ENCODE data around the gene PHF5A.

PHF5A gene

DNA sequence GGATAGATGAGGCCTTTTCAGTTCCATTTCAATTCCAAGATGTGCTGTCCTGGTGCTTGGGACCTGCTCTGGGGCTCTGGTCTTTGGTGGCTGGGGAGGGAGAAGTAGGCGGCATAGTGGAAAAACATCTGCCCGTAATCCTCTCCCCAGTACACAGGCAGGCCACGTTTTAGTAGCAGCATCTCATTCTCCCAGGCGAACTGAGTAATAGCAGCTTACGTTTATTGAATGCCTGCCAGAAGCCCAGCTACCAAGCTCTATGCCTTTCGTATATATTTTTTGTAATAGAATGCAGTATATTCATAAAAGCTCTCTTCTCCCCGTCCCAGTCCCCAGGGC, 11.9 kb upstream of the PHF5A start:
- Histone ChIP-seq H3K27me3 (ENCODE audit: low read length) (no peaks in the 10 kb centered on the region), H3K9me3 (ENCODE audit: insufficient read depth, low read length) (no peaks in the 10 kb centered on the region), H2AFZ (ENCODE audit: low read depth, low read length, severe bottlenecking) (no peak overlapping the region), H3K4me3 (ENCODE audit: insufficient read depth, low read length, poor library complexity, severe bottlenecking) (no peak overlapping the region), H3K36me3 (ENCODE audit: low read length) (no peaks in the 10 kb centered on the region), H3K9ac (ENCODE audit: low read length) (no peak overlapping the region), H3K79me2 (ENCODE audit: insufficient read depth, low read length) (peaks cover 85% of the 10 kb centered on the region), H3F3A (ENCODE audit: insufficient read depth) (peaks cover 2% of the 10 kb centered on the region; the same call in 1 of the 2 replicates), H3K27ac (ENCODE audit: low read depth, low read length) (no peak overlapping the region), H4K20me1 (ENCODE audit: low read depth, low read length) (no peaks in the 10 kb centered on the region), H3K9me2 (replicated peaks; ENCODE audit: insufficient read depth, low read length) (no peaks in the 10 kb centered on the region), H3K4me2 (ENCODE audit: low read depth, low read length, poor library complexity, severe bottlenecking) (no peak overlapping the region)
- no peak for TF ChIP-seq EZH2phosphoT487 (conservative IDR thresholded peaks at IDR 0.05; ENCODE audit: low read length)

GRCh38 chr22:41479671-41480396, 11.3 kb upstream of the PHF5A start:
- H3K4me3 ChIP-seq (ENCODE audit: insufficient read depth, low read length, poor library complexity, severe bottlenecking): no peak overlapping the region
- TF ChIP-seq, protein P1, sequence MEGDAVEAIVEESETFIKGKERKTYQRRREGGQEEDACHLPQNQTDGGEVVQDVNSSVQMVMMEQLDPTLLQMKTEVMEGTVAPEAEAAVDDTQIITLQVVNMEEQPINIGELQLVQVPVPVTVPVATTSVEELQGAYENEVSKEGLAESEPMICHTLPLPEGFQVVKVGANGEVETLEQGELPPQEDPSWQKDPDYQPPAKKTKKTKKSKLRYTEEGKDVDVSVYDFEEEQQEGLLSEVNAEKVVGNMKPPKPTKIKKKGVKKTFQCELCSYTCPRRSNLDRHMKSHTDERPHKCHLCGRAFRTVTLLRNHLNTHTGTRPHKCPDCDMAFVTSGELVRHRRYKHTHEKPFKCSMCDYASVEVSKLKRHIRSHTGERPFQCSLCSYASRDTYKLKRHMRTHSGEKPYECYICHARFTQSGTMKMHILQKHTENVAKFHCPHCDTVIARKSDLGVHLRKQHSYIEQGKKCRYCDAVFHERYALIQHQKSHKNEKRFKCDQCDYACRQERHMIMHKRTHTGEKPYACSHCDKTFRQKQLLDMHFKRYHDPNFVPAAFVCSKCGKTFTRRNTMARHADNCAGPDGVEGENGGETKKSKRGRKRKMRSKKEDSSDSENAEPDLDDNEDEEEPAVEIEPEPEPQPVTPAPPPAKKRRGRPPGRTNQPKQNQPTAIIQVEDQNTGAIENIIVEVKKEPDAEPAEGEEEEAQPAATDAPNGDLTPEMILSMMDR (IDR thresholded peaks at IDR 0.05; ENCODE audit: insufficient read depth, low read length, poor library complexity, severe bottlenecking): no peak
- TF ChIP-seq EZH2phosphoT487 (conservative IDR thresholded peaks at IDR 0.05; ENCODE audit: low read length): no peak
- no peak overlapping the region for H3K9ac ChIP-seq (ENCODE audit: low read length)
- H3K79me2 ChIP-seq (ENCODE audit: insufficient read depth, low read length): peaks cover 85% of the 10 kb centered on the region
- peak overlapping the region; percentile 27; the same call in 1 of the 2 replicates for H3K27ac ChIP-seq (ENCODE audit: low read depth, low read length)
- H4K20me1 ChIP-seq (ENCODE audit: low read depth, low read length): no peaks in the 10 kb centered on the region
- no peaks in the 10 kb centered on the region for H3K9me3 ChIP-seq (ENCODE audit: insufficient read depth, low read length)
- no peak overlapping the region for H3K4me2 ChIP-seq (ENCODE audit: low read depth, low read length, poor library complexity, severe bottlenecking)
- H3K9me2 ChIP-seq (replicated peaks; ENCODE audit: insufficient read depth, low read length): no peaks in the 10 kb centered on the region
- no peaks in the 10 kb centered on the region for H3K27me3 ChIP-seq (ENCODE audit: low read length)
- H2AFZ ChIP-seq (ENCODE audit: low read depth, low read length, severe bottlenecking): no peak overlapping the region
- H3F3A ChIP-seq (ENCODE audit: insufficient read depth): peaks cover 2% of the 10 kb centered on the region; the same call in 1 of the 2 replicates
- H3K36me3 ChIP-seq (ENCODE audit: low read length): no peaks in the 10 kb centered on the region

GRCh38 chr22:41478891-41479521, 10.5 kb upstream of the PHF5A start:
- H3K9me2 ChIP-seq (replicated peaks; ENCODE audit: insufficient read depth, low read length): no peaks in the 10 kb centered on the region
- H3K36me3 ChIP-seq (ENCODE audit: low read length): no peaks in the 10 kb centered on the region
- H3K4me3 ChIP-seq (ENCODE audit: insufficient read depth, low read length, poor library complexity, severe bottlenecking): no peak overlapping the region
- H2AFZ ChIP-seq (ENCODE audit: low read depth, low read length, severe bottlenecking): no peak overlapping the region
- H3F3A ChIP-seq (ENCODE audit: insufficient read depth): peaks cover 2% of the 10 kb centered on the region; the same call in 1 of the 2 replicates
- H3K4me2 ChIP-seq (ENCODE audit: low read depth, low read length, poor library complexity, severe bottlenecking): no peak overlapping the region
- H3K9ac ChIP-seq (ENCODE audit: low read length): no peak overlapping the region
- peaks cover 81% of the 10 kb centered on the region for H3K79me2 ChIP-seq (ENCODE audit: insufficient read depth, low read length)
- H3K9me3 ChIP-seq (ENCODE audit: insufficient read depth, low read length): no peaks in the 10 kb centered on the region
- H3K27ac ChIP-seq (ENCODE audit: low read depth, low read length): peak overlapping the region; percentile 27; the same call in 1 of the 2 replicates
- H3K27me3 ChIP-seq (ENCODE audit: low read length): no peaks in the 10 kb centered on the region
- no peak for TF ChIP-seq EZH2phosphoT487 (conservative IDR thresholded peaks at IDR 0.05; ENCODE audit: low read length)
- TF ChIP-seq, protein P1 (IDR thresholded peaks at IDR 0.05; ENCODE audit: insufficient read depth, low read length, poor library complexity, severe bottlenecking): no peak
- H4K20me1 ChIP-seq (ENCODE audit: low read depth, low read length): no peaks in the 10 kb centered on the region

GRCh38 chr22:41478473-41478872, 10.0 kb upstream of the PHF5A start:
- 0 out of 2 replicates have a peak, but pooled peaks cover 2% of the 10 kb centered on the region for H3F3A ChIP-seq (ENCODE audit: insufficient read depth)
- no peak overlapping the region for H2AFZ ChIP-seq (ENCODE audit: low read depth, low read length, severe bottlenecking)
- no peaks in the 10 kb centered on the region for H3K27me3 ChIP-seq (ENCODE audit: low read length)
- H3K79me2 ChIP-seq (ENCODE audit: insufficient read depth, low read length): peaks cover 81% of the 10 kb centered on the region
- no peak overlapping the region for H3K9ac ChIP-seq (ENCODE audit: low read length)
- no peak overlapping the region for H3K4me2 ChIP-seq (ENCODE audit: low read depth, low read length, poor library complexity, severe bottlenecking)
- no peak for TF ChIP-seq EZH2phosphoT487 (conservative IDR thresholded peaks at IDR 0.05; ENCODE audit: low read length)
- TF ChIP-seq, protein P1 (IDR thresholded peaks at IDR 0.05; ENCODE audit: insufficient read depth, low read length, poor library complexity, severe bottlenecking): no peak
- H3K9me2 ChIP-seq (replicated peaks; ENCODE audit: insufficient read depth, low read length): no peaks in the 10 kb centered on the region
- no peaks in the 10 kb centered on the region for H4K20me1 ChIP-seq (ENCODE audit: low read depth, low read length)
- no peak overlapping the region for H3K4me3 ChIP-seq (ENCODE audit: insufficient read depth, low read length, poor library complexity, severe bottlenecking)
- no peaks in the 10 kb centered on the region for H3K36me3 ChIP-seq (ENCODE audit: low read length)
- H3K27ac ChIP-seq (ENCODE audit: low read depth, low read length): peak overlapping the region; percentile 23; the same call in 1 of the 2 replicates
- no peaks in the 10 kb centered on the region for H3K9me3 ChIP-seq (ENCODE audit: insufficient read depth, low read length)
